SJCRH30 (cell line): Measurements from ENCODE around the gene RC3H2. TPM values are rescaled to one million over a fixed set of nuclear protein-coding genes. Genes with fewer than 3 reads are reported as not detected.
"Not testable (repeated sequence)": the region's sequence is repeated elsewhere in the genome, so short reads cannot be mapped to it uniquely, and the experiment has no call there.

Experiments used
- DNase-seq, 2 experiments: peaks; one replicate each; pipeline ENCODE4 v3.0.0-alpha.2; 2015 to 2020
- H3K27ac ChIP-seq: fragments of 250-450 bp; sonication (Bioruptor Pico); 2 replicates; pipeline ENCODE4 v1.5.1; 2020; ENCODE audit warnings: mild to moderate bottlenecking, moderate library complexity
- H3K27me3 ChIP-seq: fragments of 250-450 bp; sonication (Bioruptor Pico); 2 replicates; pipeline ENCODE4 v1.5.1; 2020; ENCODE audit warnings: mild to moderate bottlenecking, moderate library complexity
- H3K36me3 ChIP-seq: fragments of 250-450 bp; sonication (Bioruptor Pico); 2 replicates; pipeline ENCODE4 v1.5.1; 2020; ENCODE audit warnings: mild to moderate bottlenecking, moderate library complexity
- H3K4me1 ChIP-seq: fragments of 250-450 bp; sonication (Bioruptor Pico); 2 replicates; pipeline ENCODE4 v1.5.1; 2020; ENCODE audit warnings: mild to moderate bottlenecking, moderate library complexity
- H3K4me3 ChIP-seq: fragments of 250-450 bp; sonication (Bioruptor Pico); 2 replicates; pipeline ENCODE4 v1.5.1; 2020; ENCODE audit warnings: mild to moderate bottlenecking, moderate library complexity
- H3K9me3 ChIP-seq: fragments of 250-450 bp; sonication (Bioruptor Pico); replicated peaks from 2 replicates; pipeline ENCODE4 v1.5.1; 2020; ENCODE audit warnings: mild to moderate bottlenecking, moderate library complexity
- total RNA-seq: library from RNA; depleted of rRNA; stranded (reverse); fragments of >200 nt; shearing (Covaris generic); gene quantifications from 2 replicates; pipeline ENCODE4 v1.2.3, GENCODE V29; 2014

The RC3H2 gene
- total RNA-seq, 1 experiment from 2014 or later, result 91.0 TPM

GRCh38 chr9:122883125-122883524 is 22.0 kb downstream of the RC3H2 start:
- Histone ChIP-seq H3K27ac (no peak overlapping the region), H3K36me3 (peaks cover 75% of the 10 kb centered on the region), H3K9me3 (no peaks in the 10 kb centered on the region), H3K27me3 (no peaks in the 10 kb centered on the region), H3K4me3 (no peak overlapping the region), H3K4me1 (no peaks in the 10 kb centered on the region)
- no peak for DNase-seq

GRCh38 chr9:122879443-122879842 is 25.7 kb downstream of the RC3H2 start:
- Histone ChIP-seq H3K27me3 (no peaks in the 10 kb centered on the region), H3K27ac (no peak overlapping the region), H3K4me3 (no peak overlapping the region), H3K9me3 (no peaks in the 10 kb centered on the region), H3K4me1 (no peaks in the 10 kb centered on the region), H3K36me3 (peaks cover 83% of the 10 kb centered on the region)
- DNase-seq, result no peak

GRCh38 chr9:122875523-122875922 is 29.6 kb downstream of the RC3H2 start:
- H3K27me3 ChIP-seq, result no peaks in the 10 kb centered on the region
- H3K4me3 ChIP-seq, result no peak overlapping the region
- no peaks in the 10 kb centered on the region for H3K4me1 ChIP-seq
- H3K36me3 ChIP-seq, result peaks cover 81% of the 10 kb centered on the region
- no peak overlapping the region for H3K27ac ChIP-seq
- DNase-seq, result no peak
- no peaks in the 10 kb centered on the region for H3K9me3 ChIP-seq

GRCh38 chr9:122867276-122867675 is 37.9 kb downstream of the RC3H2 start:
- H3K4me1 ChIP-seq, DNase-seq, H3K9me3 ChIP-seq, H3K27ac ChIP-seq, H3K27me3 ChIP-seq, H3K4me3 ChIP-seq: not testable (repeated sequence)
- H3K36me3 ChIP-seq, result peaks cover 59% of the 10 kb centered on the region

- no peak for DNase-seq
- Histone ChIP-seq H3K27ac (no peak overlapping the region), H3K4me3 (no peak overlapping the region), H3K4me1 (no peaks in the 10 kb centered on the region), H3K36me3 (peaks cover 59% of the 10 kb centered on the region), H3K27me3 (no peaks in the 10 kb centered on the region), H3K9me3 (no peaks in the 10 kb centered on the region; the same call in 1 of the 2 replicates)
Observed at GRCh38 chr9:122866079-122866478, 39.1 kb downstream of the RC3H2 start.

- Histone ChIP-seq H3K9me3 (no peaks in the 10 kb centered on the region; the same call in 1 of the 2 replicates), H3K36me3 (peaks cover 51% of the 10 kb centered on the region), H3K4me1 (no peaks in the 10 kb centered on the region), H3K4me3 (no peak overlapping the region), H3K27ac (no peak overlapping the region), H3K27me3 (no peaks in the 10 kb centered on the region)
- no peak for DNase-seq
Observed at GRCh38 chr9:122865300-122865699, 39.9 kb downstream of the RC3H2 start.

- Histone ChIP-seq H3K4me1 (no peaks in the 10 kb centered on the region), H3K27me3 (no peaks in the 10 kb centered on the region), H3K9me3 (no peaks in the 10 kb centered on the region; the same call in 1 of the 2 replicates), H3K27ac (no peak overlapping the region), H3K36me3 (peaks cover 47% of the 10 kb centered on the region), H3K4me3 (no peak overlapping the region)
- DNase-seq, result no peak
Observed at GRCh38 chr9:122863407-122863806, 41.8 kb downstream of the RC3H2 start.

GRCh38 chr9:122860319-122861142 is 44.6 kb downstream of the RC3H2 start:
- H3K4me1 ChIP-seq, result no peaks in the 10 kb centered on the region
- H3K36me3 ChIP-seq, result peaks cover 70% of the 10 kb centered on the region
- H3K4me3 ChIP-seq, result no peak overlapping the region
- H3K9me3 ChIP-seq, result no peaks in the 10 kb centered on the region; the same call in 1 of the 2 replicates
- H3K27ac ChIP-seq, result no peak overlapping the region
- DNase-seq, result no peak
- no peaks in the 10 kb centered on the region for H3K27me3 ChIP-seq

- no peaks in the 10 kb centered on the region for H3K27me3 ChIP-seq
- no peak overlapping the region for H3K27ac ChIP-seq
- no peaks in the 10 kb centered on the region; the same call in none of the 2 replicates for H3K9me3 ChIP-seq
- H3K36me3 ChIP-seq, result peaks cover 77% of the 10 kb centered on the region
- H3K4me1 ChIP-seq, result no peaks in the 10 kb centered on the region
- no peak overlapping the region for H3K4me3 ChIP-seq
- DNase-seq, result no peak
Observed at GRCh38 chr9:122857815-122858214, 47.3 kb downstream of the RC3H2 start.

GRCh38 chr9:122852085-122852786 is 52.9 kb downstream of the RC3H2 start:
- H3K4me3 ChIP-seq, H3K9me3 ChIP-seq, DNase-seq, H3K27ac ChIP-seq, H3K4me1 ChIP-seq, H3K27me3 ChIP-seq: not testable (repeated sequence)
- H3K36me3 ChIP-seq, result peaks cover 81% of the 10 kb centered on the region

GRCh38 chr9:122848256-122848943 is 56.8 kb downstream of the RC3H2 start:
- Histone ChIP-seq H3K27me3 (no peaks in the 10 kb centered on the region), H3K36me3 (peaks cover 58% of the 10 kb centered on the region), H3K9me3 (no peaks in the 10 kb centered on the region; the same call in 1 of the 2 replicates), H3K4me3 (no peak overlapping the region), H3K4me1 (no peaks in the 10 kb centered on the region), H3K27ac (no peak overlapping the region)
- DNase-seq, result no peak

- no peaks in the 10 kb centered on the region for H3K27me3 ChIP-seq
- peaks cover 54% of the 10 kb centered on the region for H3K36me3 ChIP-seq
- H3K27ac ChIP-seq, result no peak overlapping the region
- no peak for DNase-seq
- H3K4me1 ChIP-seq, result no peaks in the 10 kb centered on the region
- no peaks in the 10 kb centered on the region for H3K9me3 ChIP-seq
- H3K4me3 ChIP-seq, result no peak overlapping the region
Observed at GRCh38 chr9:122846371-122846940, 58.7 kb downstream of the RC3H2 start.

- Histone ChIP-seq H3K4me3 (no peak overlapping the region), H3K4me1 (no peaks in the 10 kb centered on the region), H3K9me3 (no peaks in the 10 kb centered on the region), H3K27ac (no peak overlapping the region), H3K27me3 (no peaks in the 10 kb centered on the region), H3K36me3 (peaks cover 42% of the 10 kb centered on the region)
- no peak for DNase-seq
Observed at GRCh38 chr9:122845116-122845515, 60.0 kb downstream of the RC3H2 start.

GRCh38 chr9:122844137-122844536 is 61.0 kb downstream of the RC3H2 start:
- Histone ChIP-seq H3K36me3 (peaks cover 35% of the 10 kb centered on the region), H3K27ac (no peak overlapping the region), H3K9me3 (no peaks in the 10 kb centered on the region), H3K4me3 (no peak overlapping the region), H3K27me3 (no peaks in the 10 kb centered on the region), H3K4me1 (no peaks in the 10 kb centered on the region)
- DNase-seq, result no peak

GRCh38 chr9:122841501-122841900 is 63.7 kb downstream of the RC3H2 start:
- H3K4me3 ChIP-seq, result no peak overlapping the region
- peaks cover 8% of the 10 kb centered on the region for H3K36me3 ChIP-seq
- H3K27ac ChIP-seq, result no peak overlapping the region
- no peak for DNase-seq
- no peaks in the 10 kb centered on the region for H3K4me1 ChIP-seq
- H3K27me3 ChIP-seq, result no peaks in the 10 kb centered on the region
- no peaks in the 10 kb centered on the region for H3K9me3 ChIP-seq
